Spleen (tissue), 11 donors: ENCODE data around the gene RCN1. TPM values are rescaled to one million over a fixed set of nuclear protein-coding genes. Genes with fewer than 3 reads are reported as not detected.

Experiments used
- DNase-seq: peaks from one replicate; pipeline ENCODE4 v3.0.0-alpha.2; 2020
- H3K27ac ChIP-seq, 8 donors: fragments of 200-600 bp; sonication (generic) in 7 of 8; 1 replicate in 4 of 8; 2 replicates in 4 of 8; pipeline versions ENCODE4 v1.5.0 to v1.8.0; 2016 to 2021; ENCODE audit warnings: inconsistent platforms in 4 of 8, mild to moderate bottlenecking in 4 of 8, moderate library complexity in 1 of 8
- H3K27me3 ChIP-seq, 7 donors: fragments of 200-600 bp; sonication (generic) in 6 of 7; replicated peaks in 1 of 7; 1 replicate in 4 of 7; 2 replicates in 3 of 7; pipeline versions ENCODE4 v1.5.0 to v1.8.0; 2016 to 2021; ENCODE audit warnings: inconsistent platforms in 3 of 7, mild to moderate bottlenecking in 1 of 7
- H3K36me3 ChIP-seq, 6 donors: fragments of 200-600 bp; sonication (generic) in 5 of 6; 1 replicate in 4 of 6; 2 replicates in 2 of 6; pipeline versions ENCODE4 v1.5.0 to v1.8.0; 2016 to 2021; ENCODE audit warnings: inconsistent platforms in 2 of 6
- H3K4me1 ChIP-seq, 6 donors: fragments of 200-600 bp; sonication (generic) in 5 of 6; 1 replicate in 3 of 6; 2 replicates in 3 of 6; pipeline versions ENCODE4 v1.5.0 to v1.8.0; 2016 to 2021; ENCODE audit warnings: inconsistent platforms in 3 of 6
- H3K4me3 ChIP-seq, 8 donors: fragments of 200-600 bp; sonication (generic) in 7 of 8; 1 replicate in 4 of 8; 2 replicates in 4 of 8; pipeline versions ENCODE4 v1.5.0 to v1.8.0; 2016 to 2021; ENCODE audit warnings: inconsistent platforms in 4 of 8, mild to moderate bottlenecking in 4 of 8, moderate library complexity in 2 of 8
- H3K9me3 ChIP-seq, 8 donors: fragments of 200-600 bp; sonication (generic) in 7 of 8; 1 replicate in 4 of 8; 2 replicates in 4 of 8; pipeline versions ENCODE4 v1.5.0 to v1.8.0; 2016 to 2021; ENCODE audit warnings: inconsistent platforms in 4 of 8
- CTCF ChIP-seq, 11 experiments: fragments of 200-600 bp in 7 of 11; fragments of 450-650 bp in 4 of 11; sonication (generic) in 4 of 11; IDR thresholded peaks in 8 of 11; conservative IDR thresholded peaks in 3 of 11; 1 replicate in 7 of 11; 2 replicates in 4 of 11; pipeline versions ENCODE4 v1.4.0 to v1.8.0; 2016 to 2021; ENCODE audit warnings: antibody characterized with exemption in 11 of 11, inconsistent platforms in 4 of 11, mild to moderate bottlenecking in 1 of 11
- POLR2A ChIP-seq, 3 donors: fragments of 450-650 bp; IDR thresholded peaks; one replicate each; pipeline ENCODE4 v1.5.1; 2017; ENCODE audit warnings: antibody characterized with exemption in 3 of 3, mild to moderate bottlenecking in 1 of 3
- POLR2AphosphoS5 ChIP-seq, 3 donors: sonication (generic); formaldehyde crosslinking; IDR thresholded peaks; one replicate each; pipeline ENCODE4 v1.5.1; 2017; ENCODE audit warnings: antibody characterized with exemption in 3 of 3
- WGBS, 5 donors: extraction: QIAGEN DNeasy Blood & Tissue Kit in 3 of 5; methylation state at CpG; one replicate each; pipeline versions ENCODE4 v1.1.5 to v1.1.7; 2013 to 2018; 5-methylcytosine and 5-hydroxymethylcytosine counted together
- intact Hi-C: fragments of 100-400 bp; cut with DNase I; formaldehyde crosslinking; loops from one replicate; pipeline ENCODE4 v1.15.0; 2023; ENCODE audit warnings: low total_unique reads
- polyA plus RNA-seq, 3 donors: library from polyadenylated mRNA; stranded (reverse); fragments of 200-250 nt; gene quantifications; one replicate each; pipeline ENCODE4 v1.2.1, GENCODE V29; 2013
- small RNA-seq, 4 donors: library from RNA; depleted of rRNA; stranded (forward); fragments of <200 nt; gene quantifications; one replicate each; pipeline ENCODE3, GENCODE V24; 2016
- total RNA-seq, 7 donors: library from RNA; depleted of rRNA in 3 of 7; stranded (reverse); fragments of >200 nt in 3 of 7; fragmentation: NEBNext Ultra II Directional in 4 of 7; extraction: Animal tissue kit (Norgen Biotek cat#: 25700) in 4 of 7; gene quantifications; one replicate each; pipeline versions ENCODE4 v1.1.0 to v1.2.1, GENCODE V29; 2016 to 2021
- donor health status: healthy with polysubstance abuse.
- donor health status: DM: no; HTN: no; CAD: no; lungs with moderate emphysema.
- donor health status: DM: no; HTN: no; CAD: no.
- donor health status: Bipolar disorder and iron deficiency.
- donor health status: healthy.
- donor health status: DM: no; HTN: no; CAD: no.
- donor health status: DM: yes; HTN: yes; CAD: no.

RCN1 gene
- total and polyA plus RNA-seq, 10 donors = 23.3 to 53.8 (median 38.2) TPM

GRCh38 chr11:32152216-32152615 lies 61.3 kb downstream of the RCN1 start:
- 88 to 96% (median 91%) methylated on average over 9 of the region's 9 CpGs for WGBS, 5 donors
- intact Hi-C loops = no loop called here

DNA sequence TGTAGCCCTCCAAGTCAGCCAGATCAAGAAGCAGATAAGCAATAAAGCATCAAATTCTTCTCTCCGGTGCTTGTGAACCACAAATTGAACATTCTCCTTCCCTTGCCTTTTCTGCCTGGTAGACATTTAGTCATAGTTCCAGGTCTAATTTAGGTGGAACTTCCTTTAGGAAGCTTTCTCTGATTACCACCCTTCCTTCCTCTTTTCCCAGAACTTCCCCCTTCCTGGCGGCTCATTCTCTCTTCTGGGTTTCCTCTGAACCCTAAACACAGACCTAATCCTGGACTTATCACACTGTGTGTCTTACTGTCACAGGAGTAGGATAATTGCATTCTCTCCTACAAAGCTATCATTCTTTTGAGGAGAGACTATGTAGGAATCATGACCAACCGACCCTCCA lies 61.9 kb downstream of the RCN1 start:
- Histone ChIP-seq H3K4me3 (peak overlapping the region in 2 of 8 donors; percentile 0 to 39), H3K4me1 (peaks cover 0 to 9% (median 0%) of the 10 kb centered on the region in 6 donors), H3K27ac (no peak overlapping the region), H3K27me3 (peaks cover 0 to 8% (median 0%) of the 10 kb centered on the region in 7 donors), H3K9me3 (peaks cover 0 to 7% (median 0%) of the 10 kb centered on the region in 8 donors), H3K36me3 (no peaks in the 10 kb centered on the region)
- no peak for DNase-seq
- intact Hi-C loops = no loop called here
- TF ChIP-seq POLR2AphosphoS5 (IDR thresholded peaks at IDR 0.05) = no peak
- TF ChIP-seq POLR2A (IDR thresholded peaks at IDR 0.05) = no peak
- no peak for TF ChIP-seq CTCF (IDR thresholded peaks at IDR 0.05 in 8 of 11, conservative IDR thresholded peaks at IDR 0.05 in 3 of 11)
- WGBS, 5 donors = 7 to 21% (median 15%) methylated on average over 3 of the region's 3 CpGs

More at GRCh38 chr11:32152216-32152615, 61.3 kb downstream of the RCN1 start:
- peak overlapping the region in 2 of 8 donors; percentile 0 to 39 for H3K4me3 ChIP-seq
- DNase-seq = no peak
- no peaks in the 10 kb centered on the region for H3K36me3 ChIP-seq
- peaks cover 0 to 9% (median 0%) of the 10 kb centered on the region in 6 donors for H3K4me1 ChIP-seq
- peaks cover 0 to 6% (median 0%) of the 10 kb centered on the region in 8 donors for H3K9me3 ChIP-seq
- no peak overlapping the region for H3K27ac ChIP-seq
- H3K27me3 ChIP-seq = peaks cover 0 to 8% (median 0%) of the 10 kb centered on the region in 7 donors
- TF ChIP-seq POLR2A (IDR thresholded peaks at IDR 0.05) (no peak), CTCF (IDR thresholded peaks at IDR 0.05 in 8 of 11, conservative IDR thresholded peaks at IDR 0.05 in 3 of 11) (no peak), POLR2AphosphoS5 (IDR thresholded peaks at IDR 0.05) (no peak)

GRCh38 chr11:32153747-32154146 lies 62.9 kb downstream of the RCN1 start:
- no peak for DNase-seq
- H3K9me3 ChIP-seq = peaks cover 0 to 7% (median 0%) of the 10 kb centered on the region in 8 donors
- peaks cover 0 to 8% (median 0%) of the 10 kb centered on the region in 7 donors for H3K27me3 ChIP-seq
- intact Hi-C loops = no loop called here
- H3K36me3 ChIP-seq = no peaks in the 10 kb centered on the region
- H3K4me3 ChIP-seq = no peak overlapping the region
- no peak for TF ChIP-seq POLR2A (IDR thresholded peaks at IDR 0.05)
- no peak for TF ChIP-seq POLR2AphosphoS5 (IDR thresholded peaks at IDR 0.05)
- no peak for TF ChIP-seq CTCF (IDR thresholded peaks at IDR 0.05 in 8 of 11, conservative IDR thresholded peaks at IDR 0.05 in 3 of 11)
- no peak overlapping the region for H3K27ac ChIP-seq
- H3K4me1 ChIP-seq = peaks cover 0 to 9% (median 0%) of the 10 kb centered on the region in 6 donors
- WGBS, 5 donors = 33 to 78% (median 62%) methylated on average over 1 of the region's 1 CpG

- Histone ChIP-seq H3K27me3 (peaks cover 0 to 6% (median 0%) of the 10 kb centered on the region in 7 donors), H3K9me3 (peaks cover 0 to 7% (median 0%) of the 10 kb centered on the region in 8 donors), H3K4me1 (peaks cover 0 to 9% (median 0%) of the 10 kb centered on the region in 6 donors), H3K27ac (no peak overlapping the region), H3K36me3 (no peaks in the 10 kb centered on the region), H3K4me3 (no peak overlapping the region)
- no peak for TF ChIP-seq POLR2AphosphoS5 (IDR thresholded peaks at IDR 0.05)
- no peak for TF ChIP-seq POLR2A (IDR thresholded peaks at IDR 0.05)
- no peak for TF ChIP-seq CTCF (IDR thresholded peaks at IDR 0.05 in 8 of 11, conservative IDR thresholded peaks at IDR 0.05 in 3 of 11)
- WGBS, 5 donors = 61 to 65% (median 63%) methylated on average over 2 of the region's 2 CpGs
- intact Hi-C loops = no loop called here
- no peak for DNase-seq
These were observed 63.4 kb downstream of the RCN1 start for GRCh38 chr11:32154275-32154674.

Small RNA genes within 50 kb of the gene (small RNA-seq; reads per million reads assigned to genes)
- 0 reads per million in 4 donors for gene RF00012
